ENCODE results near the gene ACSBG1. TPM values are rescaled to one million over a fixed set of nuclear protein-coding genes. Genes with fewer than 3 reads are reported as not detected.

Gene ACSBG1
- total and polyA plus RNA-seq, 2 of the 8 experiments (the other 6 are each of a cell fraction or from before 2014, with no cell fraction given): 5.4 to 7.1 TPM

DNA sequence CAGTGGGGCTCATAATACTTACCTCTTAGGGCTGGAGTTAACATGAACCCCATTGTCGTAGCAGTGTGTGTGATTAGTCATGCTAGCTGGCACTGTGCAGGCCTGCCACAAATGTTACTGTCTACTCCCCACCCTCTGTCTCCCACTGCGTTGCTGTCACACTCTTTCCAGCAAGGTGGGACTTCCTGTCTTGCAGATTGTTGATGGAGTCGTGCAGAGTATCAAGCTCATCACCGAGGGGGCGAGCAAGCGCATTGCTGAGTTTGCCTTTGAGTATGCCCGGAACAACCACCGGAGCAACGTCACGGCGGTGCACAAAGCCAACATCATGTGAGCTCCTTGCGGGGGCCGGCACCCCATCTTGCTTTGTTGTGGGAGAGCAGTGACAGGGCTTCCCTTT is 72.3 kb downstream of the ACSBG1 start:
- Histone ChIP-seq H3K14ac (ENCODE audit: insufficient read length) (no peak overlapping the region), H3K36me3 (ENCODE audit: control insufficient read depth in 2 of 4, insufficient read depth in 4 of 4, low read length in 3 of 4) (peaks cover 3 to 14% (median 9%) of the 10 kb centered on the region in 4 experiments), H3K4me2 (ENCODE audit: insufficient read depth in 1 of 2, low read depth in 2 of 2, low read length in 2 of 2) (no peak overlapping the region), H2AFZ (ENCODE audit: low read length) (no peak overlapping the region), H3K23me2 (ENCODE audit: low read depth, low read length) (no peaks in the 10 kb centered on the region; the same call in 1 of the 2 replicates), H2BK12ac (ENCODE audit: low read depth, low read length) (no peak overlapping the region), H3K27ac (ENCODE audit: low read depth, low read length) (0 out of 2 replicates have a peak overlapping the region, but pooled peaks have one; percentile 1), H3K4ac (replicated peaks; ENCODE audit: insufficient read length, low read depth, low read length) (no peak overlapping the region), H3K9ac (replicated peaks in 1 of 4; ENCODE audit: extremely low read depth in 1 of 4, low read depth in 3 of 4, low read length in 3 of 4) (peak overlapping the region in 1 of 4 experiments; percentile 21; a peak in 1 of 7 replicates), H3K79me1 (ENCODE audit: low read depth, low read length) (no peaks in the 10 kb centered on the region), H4K91ac (replicated peaks; ENCODE audit: insufficient read length, low read length) (no peak overlapping the region), H2BK5ac (ENCODE audit: low read depth, low read length) (no peak overlapping the region), H3K4me1 (replicated peaks in 1 of 4; ENCODE audit: control insufficient read depth in 3 of 4, insufficient read depth in 4 of 4, low read length in 3 of 4) (no peaks in the 10 kb centered on the region; a peak in 1 of 7 replicates), H3K79me2 (ENCODE audit: control insufficient read depth in 1 of 2, insufficient read depth in 2 of 2, low read length in 2 of 2) (no peaks in the 10 kb centered on the region), H2BK15ac (ENCODE audit: low read length) (no peak overlapping the region), H2BK20ac (ENCODE audit: low read length) (no peak overlapping the region), H3K27me3 (replicated peaks in 1 of 4; ENCODE audit: control insufficient read depth in 3 of 4, extremely low read depth in 1 of 4, insufficient read depth in 3 of 4, low read length in 3 of 4) (no peaks in the 10 kb centered on the region), H2AK5ac (ENCODE audit: low read depth, low read length) (no peak overlapping the region), H3K4me3 (ENCODE audit: extremely low read depth in 1 of 4, insufficient read depth in 2 of 4, low read depth in 3 of 4, low read length in 4 of 4) (no peak overlapping the region), H3K56ac (replicated peaks; ENCODE audit: insufficient read length, low read depth, low read length) (no peak overlapping the region), H3K23ac (ENCODE audit: insufficient read length) (no peak overlapping the region), H3K9me3 (ENCODE audit: insufficient read depth in 2 of 2, low read depth in 1 of 2, low read length in 1 of 2) (no peaks in the 10 kb centered on the region), H4K8ac (ENCODE audit: extremely low read depth, insufficient read depth, low read length) (no peak overlapping the region), H2BK120ac (replicated peaks; ENCODE audit: low read depth, low read length) (no peak overlapping the region), H4K20me1 (replicated peaks in 1 of 2; ENCODE audit: control insufficient read depth in 1 of 2, insufficient read depth in 2 of 2, low read length in 2 of 2) (no peaks in the 10 kb centered on the region), H3K18ac (ENCODE audit: extremely low read depth, low read length) (no peak overlapping the region), H4K5ac (ENCODE audit: insufficient read length, low read depth, low read length) (no peak overlapping the region)
- FAIRE-seq: no peak
- no peak for DNase-seq (ENCODE audit: low read depth in 1 of 2, low spot score in 2 of 2)
- CTCF ChIA-PET (ENCODE audit: partially characterized antibody): interaction anchor here (0.8 to 1.8 kb wide), 8 partner anchors 9 to 79 kb away, joined by 3 to 6 read pairs (median 4); no protein-coding TSS in a partner anchor
- POLR2A ChIA-PET (ENCODE audit: partially characterized antibody): interaction anchor here (2.0 kb wide), 1 partner anchor 23 kb away, joined by 4 read pairs; no protein-coding TSS in a partner anchor
- 94% methylated on average over 13 of the region's 13 CpGs; no CpG with 5 or more reads in 1 of the 2 experiments for WGBS, 2 experiments (ENCODE audit: extremely low coverage in 1 of 2, insufficient coverage in 1 of 2, insufficient read length in 1 of 2, insufficient replicate concordance in 2 of 2, low coverage in 1 of 2, low lambda C conversion rate in 2 of 2, missing lambda C conversion rate in 1 of 2)
- TF ChIP-seq BRCA1 (IDR thresholded peaks at IDR 0.05; ENCODE audit: low read depth, low read length): no peak
- TF ChIP-seq HDAC6 (IDR thresholded peaks at IDR 0.05; ENCODE audit: low read depth, low read length): no peak

All from H1 (cell line).